GM10248 (cell line): ENCODE data around the gene SLC34A3.

Experiments used
- CTCF ChIA-PET: fragments of 300-600 bp; sonication (Branson Sonifier 250); formaldehyde crosslinking; extraction: SDS; loops from one replicate; lab custom pipeline; 2021; ENCODE audit warnings: antibody characterized with exemption; lab: Yijun Ruan, JAX
- POLR2A ChIA-PET: fragments of 350-650 bp; sonication (Branson Sonifier 250); formaldehyde crosslinking; extraction: SDS; loops from one replicate; lab custom pipeline; 2020; ENCODE audit warnings: antibody characterized with exemption; lab: Yijun Ruan, JAX
- DNase-seq: peaks from one replicate; pipeline ENCODE4 v3.0.0; 2012; ENCODE audit errors: extremely low spot score
- TF ChIP-seq, protein P1 (sequence below): IDR thresholded peaks from 2 replicates; pipeline ENCODE4 v1.5.1; 2012; ENCODE audit warnings: mild to moderate bottlenecking, low read depth; ENCODE audit errors: extremely low read depth, missing control alignments, control extremely low read depth

Gene SLC34A3

DNA sequence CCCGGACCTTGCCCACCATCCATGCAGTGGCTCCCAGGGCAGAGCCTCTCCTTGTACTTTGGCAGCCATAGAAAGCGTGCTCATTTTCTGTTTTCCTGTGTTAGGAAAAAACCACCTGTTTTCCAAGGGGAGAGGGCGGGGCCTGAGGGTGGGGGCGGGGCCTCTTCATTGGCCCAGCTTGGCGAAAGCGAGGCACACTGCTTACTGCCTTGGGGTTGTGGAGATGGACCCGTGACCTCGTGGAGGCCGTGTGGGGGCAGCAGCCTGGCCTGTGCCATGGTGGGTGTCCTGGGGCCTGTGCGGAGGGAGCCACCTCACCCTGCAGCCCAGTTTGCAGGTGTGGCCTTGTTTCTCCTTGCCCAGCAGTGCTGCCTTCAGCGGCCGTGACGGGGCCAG lies 42.4 kb downstream of the SLC34A3 start:
- TF ChIP-seq, protein P1, sequence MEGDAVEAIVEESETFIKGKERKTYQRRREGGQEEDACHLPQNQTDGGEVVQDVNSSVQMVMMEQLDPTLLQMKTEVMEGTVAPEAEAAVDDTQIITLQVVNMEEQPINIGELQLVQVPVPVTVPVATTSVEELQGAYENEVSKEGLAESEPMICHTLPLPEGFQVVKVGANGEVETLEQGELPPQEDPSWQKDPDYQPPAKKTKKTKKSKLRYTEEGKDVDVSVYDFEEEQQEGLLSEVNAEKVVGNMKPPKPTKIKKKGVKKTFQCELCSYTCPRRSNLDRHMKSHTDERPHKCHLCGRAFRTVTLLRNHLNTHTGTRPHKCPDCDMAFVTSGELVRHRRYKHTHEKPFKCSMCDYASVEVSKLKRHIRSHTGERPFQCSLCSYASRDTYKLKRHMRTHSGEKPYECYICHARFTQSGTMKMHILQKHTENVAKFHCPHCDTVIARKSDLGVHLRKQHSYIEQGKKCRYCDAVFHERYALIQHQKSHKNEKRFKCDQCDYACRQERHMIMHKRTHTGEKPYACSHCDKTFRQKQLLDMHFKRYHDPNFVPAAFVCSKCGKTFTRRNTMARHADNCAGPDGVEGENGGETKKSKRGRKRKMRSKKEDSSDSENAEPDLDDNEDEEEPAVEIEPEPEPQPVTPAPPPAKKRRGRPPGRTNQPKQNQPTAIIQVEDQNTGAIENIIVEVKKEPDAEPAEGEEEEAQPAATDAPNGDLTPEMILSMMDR, result no peak
- ChIA-PET POLR2A (no interaction called here), CTCF (interaction anchor here (1.5 kb wide), 2 partner anchors 13 to 141 kb away, joined by 3 to 7 read pairs; no protein-coding TSS in a partner anchor)
- no peak for DNase-seq

DNA sequence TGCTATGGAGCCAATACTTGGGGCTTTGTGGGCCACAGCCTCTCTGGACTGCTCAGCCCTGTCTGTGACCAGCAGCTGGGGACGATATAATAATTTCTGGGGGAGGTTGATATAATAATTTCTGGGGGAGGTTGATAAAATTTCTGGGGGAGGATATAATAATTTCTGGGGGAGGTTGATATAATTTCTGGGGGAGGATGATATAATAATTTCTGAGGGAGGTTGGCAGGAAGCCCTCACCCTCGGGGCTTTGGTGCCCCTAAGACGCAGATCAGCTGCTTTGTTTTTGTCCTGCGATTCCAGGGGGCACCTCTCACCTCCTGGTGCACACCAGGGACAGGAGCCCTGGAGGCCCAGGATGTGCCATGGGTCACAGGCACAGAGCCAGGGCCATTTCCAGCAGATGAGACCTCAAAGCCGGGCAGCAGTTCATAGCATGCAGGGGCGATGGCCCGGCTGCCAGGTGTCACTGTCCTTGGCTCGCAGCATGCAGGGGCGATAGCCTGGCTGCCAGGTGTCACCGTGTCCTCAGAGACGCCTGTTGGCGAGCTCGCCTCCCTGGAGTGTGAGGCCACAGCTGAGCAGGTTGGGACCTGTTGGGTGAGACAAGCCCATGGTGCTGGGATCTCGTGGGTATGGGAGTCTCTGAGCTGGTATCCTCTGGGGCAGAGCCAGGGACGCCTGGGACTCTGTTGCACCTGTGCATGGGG lies 43.1 kb downstream of the SLC34A3 start:
- ChIA-PET CTCF (interaction anchor here (1.1 to 1.8 kb wide), 6 partner anchors 12 to 172 kb away, joined by 3 to 5 read pairs (median 4); no protein-coding TSS in a partner anchor), POLR2A (interaction anchor here (1.1 to 1.3 kb wide), 3 partner anchors 29 to 33 kb away, joined by 3 to 4 read pairs (median 4); partner anchors contain the start of gene TUBB4B)
- TF ChIP-seq, protein P1, result no peak
- no peak for DNase-seq

DNA sequence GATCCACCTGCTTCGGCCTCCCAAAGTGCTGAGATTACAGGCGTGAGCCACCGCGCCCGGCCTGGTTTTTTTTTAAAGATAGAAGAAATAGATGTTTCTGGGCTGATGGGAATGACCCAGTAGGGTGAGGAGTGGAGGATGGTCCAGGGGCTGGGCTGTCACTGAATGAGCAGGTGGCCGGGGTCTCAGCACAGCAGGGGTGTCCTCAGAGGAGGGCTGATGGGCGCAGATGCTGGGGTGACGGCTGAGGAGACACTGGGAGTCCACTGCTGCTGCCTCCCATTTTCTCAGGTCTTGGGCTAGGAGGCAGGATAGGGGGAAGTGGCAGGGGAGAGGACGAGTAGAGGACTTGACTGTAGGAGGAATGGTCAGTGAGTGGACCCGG lies 44.5 kb downstream of the SLC34A3 start:
- no peak for DNase-seq
- ChIA-PET POLR2A (interaction anchor here (1.1 to 1.3 kb wide), 3 partner anchors 30 to 34 kb away, joined by 3 to 4 read pairs (median 4); partner anchors contain the start of gene TUBB4B), CTCF (interaction anchor here (1.0 to 1.8 kb wide), 5 partner anchors 11 to 171 kb away, joined by 3 to 5 read pairs (median 4); no protein-coding TSS in a partner anchor)
- TF ChIP-seq, protein P1, result no peak

DNA sequence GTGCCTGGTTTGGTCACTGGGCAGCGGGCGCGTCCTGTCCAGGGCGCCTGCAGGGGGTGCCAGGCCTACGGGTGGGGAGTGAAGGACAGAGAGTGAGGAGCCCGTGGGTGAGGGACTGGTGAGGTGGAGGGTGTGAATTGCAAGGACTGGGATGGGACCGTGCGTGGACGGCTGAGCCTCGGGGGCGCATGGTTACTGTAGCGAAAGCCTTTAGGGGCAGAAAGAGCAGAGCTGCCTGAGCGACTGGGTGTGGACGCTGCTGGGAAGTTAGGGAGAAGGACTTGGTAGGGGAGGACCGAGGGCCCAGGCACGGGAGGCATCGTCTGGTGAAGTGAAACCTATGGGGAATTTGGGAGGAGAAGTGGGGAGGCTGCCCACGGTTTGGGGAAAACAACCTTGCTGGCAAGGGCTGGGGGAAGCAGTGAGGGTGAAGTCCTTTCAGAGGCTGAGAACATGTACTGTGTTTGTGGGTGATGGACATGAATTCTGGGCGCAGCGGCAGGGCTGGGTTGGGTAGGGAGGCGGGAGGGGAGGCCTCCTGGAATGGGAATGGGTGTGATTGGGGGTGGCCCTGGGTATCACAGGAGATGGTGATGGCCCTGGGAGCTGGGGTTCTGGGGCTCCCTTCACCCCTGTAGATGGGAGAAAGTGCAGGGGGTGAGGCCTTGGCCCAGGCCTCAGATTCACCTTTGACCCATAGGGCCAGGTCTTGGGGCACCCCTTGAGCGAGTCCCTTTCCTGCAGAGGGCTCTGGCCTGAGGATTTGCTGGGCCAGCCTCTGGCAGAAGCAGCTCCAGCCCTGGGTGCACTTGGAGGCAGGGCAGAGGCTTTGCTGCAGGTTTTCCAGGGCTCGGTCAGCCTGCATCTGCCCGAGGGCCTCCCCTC lies 45.1 kb downstream of the SLC34A3 start:
- TF ChIP-seq, protein P1, result no peak
- ChIA-PET CTCF (interaction anchor here (1.0 to 2.4 kb wide), 3 partner anchors 11 to 26 kb away, joined by 3 to 11 read pairs (median 6); partner anchors contain the start of gene NRARP), POLR2A (interaction anchor here (2.0 kb wide), 1 partner anchor 26 kb away, joined by 7 read pairs; the partner anchor contains the start of gene NRARP)
- DNase-seq, result no peak

DNA sequence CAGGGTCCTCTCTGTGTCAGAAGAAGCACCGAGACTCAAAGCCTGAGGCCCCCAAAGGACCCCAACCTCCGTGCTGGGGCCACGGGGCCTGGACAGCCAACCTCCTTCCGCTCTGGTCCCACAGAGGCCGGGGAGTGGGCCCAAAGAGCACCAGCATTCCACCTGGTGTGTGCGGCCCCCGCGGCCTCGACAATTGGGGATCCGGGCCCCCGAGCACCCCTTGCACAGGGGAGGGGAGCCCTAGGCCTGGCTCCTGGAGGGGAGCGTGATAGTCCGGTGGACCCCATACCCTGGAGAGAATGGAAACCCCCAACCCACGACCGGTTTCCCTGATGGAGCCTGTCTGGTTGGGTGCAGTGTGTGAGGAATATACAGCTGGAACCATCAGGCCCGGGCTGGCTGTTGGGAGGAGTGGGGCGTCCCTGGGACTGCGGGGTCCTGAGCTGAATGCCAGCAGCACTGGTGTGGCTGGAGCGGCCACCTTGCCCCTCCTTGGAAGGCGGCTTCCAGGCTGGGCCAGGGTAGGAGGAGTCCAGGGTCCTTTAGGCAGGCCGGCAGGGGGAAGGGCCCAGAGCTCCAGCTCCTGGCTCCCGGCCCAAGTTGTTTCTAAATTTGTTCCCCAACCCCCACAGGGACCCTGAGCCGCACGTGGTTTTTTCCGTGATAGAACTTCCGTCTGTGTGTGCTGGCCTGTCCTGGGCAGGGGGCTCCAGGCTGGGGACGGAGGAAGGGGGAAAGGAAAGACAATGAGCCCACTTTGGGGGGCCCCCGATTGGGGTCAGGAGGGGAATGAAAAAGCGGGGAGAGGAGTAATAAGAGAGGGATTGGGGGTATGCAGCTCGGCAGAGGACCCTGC lies 46.0 kb downstream of the SLC34A3 start:
- TF ChIP-seq, protein P1, result no peak
- POLR2A ChIA-PET, result interaction anchor here (0.6 to 2.0 kb wide), 6 partner anchors 11 to 347 kb away, joined by 3 to 7 read pairs (median 4); partner anchors contain the start of gene NRARP
- DNase-seq, result no peak
- CTCF ChIA-PET, result interaction anchor here (1.1 to 2.4 kb wide), 6 partner anchors 7 to 209 kb away, joined by 3 to 11 read pairs (median 5); partner anchors contain the start of gene NRARP
